Measurements from ENCODE around the gene SMARCE1.

The SMARCE1 gene

GRCh38 chr17:40582328-40582901 lies 65.2 kb downstream of the SMARCE1 start:
- peak; percentile 57 for DNase-seq (ENCODE audit: low read depth)

GRCh38 chr17:40580140-40580539 lies 67.5 kb downstream of the SMARCE1 start:
- DNase-seq (ENCODE audit: low read depth): no peak

- no peak for DNase-seq (ENCODE audit: low read depth)
Observed at GRCh38 chr17:40579471-40579870, 68.1 kb downstream of the SMARCE1 start.

GRCh38 chr17:40577611-40578065 lies 70.0 kb downstream of the SMARCE1 start:
- no peak for DNase-seq (ENCODE audit: low read depth)

GRCh38 chr17:40576113-40576740 lies 71.4 kb downstream of the SMARCE1 start:
- DNase-seq (ENCODE audit: low read depth): no peak
